Bronchial epithelial cell (primary cell): ENCODE measurements around the gene EIF4H. TPM values are rescaled to one million over a fixed set of nuclear protein-coding genes. Genes with fewer than 3 reads are reported as not detected.
A peak's percentile ranks its signal among the peaks of the same experiment; 100 is the strongest.
"Not testable (repeated sequence)": the region's sequence is repeated elsewhere in the genome, so short reads cannot be mapped to it uniquely, and the experiment has no call there.

Experiments
- DNase-seq: peaks from one replicate; pipeline ENCODE4 v3.0.0-alpha.2; 2010; ENCODE audit warnings: low read depth
- FAIRE-seq: peaks from 2 replicates; lab custom pipeline; 2011; peaks lifted over from hg19 to GRCh38; lab: Jason Lieb, UNC
- H3K27me3 ChIP-seq: 2 replicates; pipeline ENCODE4 v1.5.1; 2011; ENCODE audit warnings: low read length; ENCODE audit not compliant: control insufficient read depth, insufficient read depth
- H3K36me3 ChIP-seq: 2 replicates; pipeline ENCODE4 v1.5.1; 2011; ENCODE audit warnings: low read length; ENCODE audit not compliant: control insufficient read depth, insufficient read depth
- H3K4me3 ChIP-seq: 2 replicates; pipeline ENCODE4 v1.5.1; 2011; ENCODE audit warnings: mild to moderate bottlenecking, low read depth, low read length, control low read depth
- CTCF ChIP-seq: IDR thresholded peaks from 2 replicates; pipeline ENCODE4 v1.5.1; 2011; ENCODE audit warnings: mild to moderate bottlenecking, moderate library complexity, low read length, control low read depth, inconsistent platforms; ENCODE audit not compliant: insufficient read depth, severe bottlenecking
- total RNA-seq: library from RNA; depleted of rRNA; stranded (reverse); fragments of >200 nt; gene quantifications from 2 replicates; pipeline ENCODE4 v1.2.1, GENCODE V29; 2014

The EIF4H gene
- total RNA-seq, 1 donor from 2014 or later, result 370 TPM

DNA sequence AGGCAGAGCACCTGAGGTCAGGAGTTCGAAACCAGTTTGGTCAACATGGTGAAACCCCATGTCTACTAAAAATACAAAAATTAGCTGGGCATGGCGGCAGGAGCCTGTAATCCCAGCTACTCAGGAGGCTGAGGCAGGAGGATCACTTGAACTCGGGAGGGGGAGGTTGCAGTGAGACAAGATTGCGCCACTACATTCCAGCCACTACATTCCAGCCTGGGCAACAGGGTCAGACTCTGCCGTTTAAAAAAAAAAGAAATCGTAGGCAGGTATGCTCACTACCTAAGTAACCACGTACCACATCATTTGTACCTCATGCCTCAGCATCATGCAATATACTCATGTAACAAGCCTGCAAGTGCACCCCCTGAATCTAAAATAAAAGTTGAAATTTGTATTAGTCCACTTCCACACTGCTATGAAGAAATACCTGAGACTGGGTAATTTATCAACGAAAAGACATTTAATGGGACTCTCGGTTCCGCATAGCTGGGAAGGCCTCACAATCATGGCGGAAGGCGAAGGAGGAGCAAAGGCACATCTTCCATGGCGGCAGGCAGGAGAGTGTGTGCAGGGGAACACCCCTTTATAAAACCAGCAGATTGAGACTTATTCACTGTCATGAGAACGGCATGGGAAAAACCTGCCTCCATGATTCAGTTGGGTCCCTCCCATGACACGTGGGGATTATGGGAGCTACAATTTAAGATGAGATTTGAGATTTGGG lies 8.1 kb upstream of the EIF4H start:
- Histone ChIP-seq H3K4me3 (no peak overlapping the region), H3K36me3 (no peaks in the 10 kb centered on the region), H3K27me3 (no peaks in the 10 kb centered on the region)
- TF ChIP-seq CTCF, result no peak
- FAIRE-seq (no peak), DNase-seq (no peak)

GRCh38 chr7:74167324-74167723 lies 6.8 kb upstream of the EIF4H start:
- not testable (repeated sequence) for H3K4me3 ChIP-seq, H3K27me3 ChIP-seq, FAIRE-seq, H3K36me3 ChIP-seq, DNase-seq

DNA sequence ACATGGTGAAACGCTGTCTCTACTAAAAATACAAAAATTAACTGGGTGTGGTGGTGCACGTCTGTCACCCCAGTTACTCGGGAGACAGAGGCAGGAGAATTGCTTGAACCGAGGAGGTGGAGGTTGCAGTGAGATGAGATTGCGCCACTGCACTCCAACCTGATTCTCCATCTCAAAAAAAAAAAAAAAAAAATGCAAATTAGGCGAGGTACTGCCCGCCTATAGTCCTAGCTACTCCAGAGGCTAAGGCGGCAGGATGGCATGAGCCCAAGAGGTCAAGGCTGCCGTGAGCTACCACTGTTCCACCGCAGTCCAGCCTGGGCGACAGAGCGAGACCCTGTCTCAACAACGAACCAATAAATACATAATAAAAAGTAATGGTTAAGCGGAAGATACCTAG lies 1.1 kb upstream of the EIF4H start:
- FAIRE-seq (no peak), DNase-seq (peak; percentile 39)
- Histone ChIP-seq H3K4me3 (no peak overlapping the region), H3K36me3 (no peaks in the 10 kb centered on the region), H3K27me3 (no peaks in the 10 kb centered on the region)
- TF ChIP-seq CTCF, result no peak

DNA sequence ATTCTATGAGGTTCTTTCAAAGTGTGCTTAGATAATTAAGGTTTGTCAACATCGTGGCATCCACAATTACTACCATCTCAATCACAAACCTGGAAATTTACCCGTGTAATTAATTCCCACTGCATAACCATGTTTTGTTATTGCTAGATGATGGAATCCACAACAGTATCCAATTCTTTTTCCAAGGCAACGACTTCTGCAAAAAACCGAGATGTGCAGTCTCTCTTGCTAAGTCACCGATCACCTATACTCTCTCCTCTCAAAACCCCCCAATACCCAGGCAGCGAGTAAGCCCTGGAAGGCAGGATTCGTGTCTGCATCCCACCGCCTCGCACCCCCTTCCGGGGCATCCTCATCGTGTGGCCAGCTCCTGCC lies 678 bp upstream of the EIF4H start:
- no peak for DNase-seq
- no peak for TF ChIP-seq CTCF
- H3K27me3 ChIP-seq, result no peaks in the 10 kb centered on the region
- peak overlapping the region; percentile 71 for H3K4me3 ChIP-seq
- FAIRE-seq, result no peak
- no peaks in the 10 kb centered on the region for H3K36me3 ChIP-seq

DNA sequence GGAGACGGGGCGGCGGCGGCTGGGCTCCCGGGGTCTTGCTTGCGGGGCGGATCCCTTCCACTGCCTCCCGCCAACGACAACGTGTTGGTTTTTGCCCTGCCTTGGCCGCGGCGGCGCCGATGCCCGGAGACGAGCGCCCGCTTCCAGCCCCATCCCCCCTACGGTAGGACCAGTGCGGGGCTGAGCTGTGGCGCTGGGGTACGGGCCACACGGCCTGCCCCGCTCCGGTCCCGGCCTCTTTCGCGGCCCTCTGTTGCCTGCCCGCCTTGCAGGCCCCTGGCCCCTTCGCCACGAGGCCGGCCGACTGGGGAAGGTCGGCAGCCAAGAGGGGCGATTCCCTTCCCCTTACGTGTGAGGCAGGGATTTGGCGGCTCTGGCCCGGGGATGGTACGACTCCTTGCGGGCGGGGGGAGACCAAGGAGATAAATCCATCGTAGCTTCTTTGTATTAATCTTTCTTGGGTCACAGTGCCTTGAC lies 488 bp downstream of the EIF4H start:
- FAIRE-seq, result no peak
- Histone ChIP-seq H3K4me3 (peak overlapping the region; percentile 71), H3K36me3 (peaks cover 6% of the 10 kb centered on the region), H3K27me3 (no peaks in the 10 kb centered on the region)
- DNase-seq, result peak; percentile 37
- TF ChIP-seq CTCF, result peak; percentile 8

GRCh38 chr7:74175340-74175739 lies 1.2 kb downstream of the EIF4H start:
- TF ChIP-seq CTCF, result no peak
- FAIRE-seq, result no peak
- no peaks in the 10 kb centered on the region for H3K27me3 ChIP-seq
- peak overlapping the region; percentile 71 for H3K4me3 ChIP-seq
- no peak for DNase-seq
- H3K36me3 ChIP-seq, result peaks cover 8% of the 10 kb centered on the region
